ENCODE measurements around the gene MIAT. TPM values are rescaled to one million over a fixed set of nuclear protein-coding genes. Genes with fewer than 3 reads are reported as not detected.

MIAT gene
- total RNA-seq, 1 experiment from 2014 or later: 0.33 TPM

DNA sequence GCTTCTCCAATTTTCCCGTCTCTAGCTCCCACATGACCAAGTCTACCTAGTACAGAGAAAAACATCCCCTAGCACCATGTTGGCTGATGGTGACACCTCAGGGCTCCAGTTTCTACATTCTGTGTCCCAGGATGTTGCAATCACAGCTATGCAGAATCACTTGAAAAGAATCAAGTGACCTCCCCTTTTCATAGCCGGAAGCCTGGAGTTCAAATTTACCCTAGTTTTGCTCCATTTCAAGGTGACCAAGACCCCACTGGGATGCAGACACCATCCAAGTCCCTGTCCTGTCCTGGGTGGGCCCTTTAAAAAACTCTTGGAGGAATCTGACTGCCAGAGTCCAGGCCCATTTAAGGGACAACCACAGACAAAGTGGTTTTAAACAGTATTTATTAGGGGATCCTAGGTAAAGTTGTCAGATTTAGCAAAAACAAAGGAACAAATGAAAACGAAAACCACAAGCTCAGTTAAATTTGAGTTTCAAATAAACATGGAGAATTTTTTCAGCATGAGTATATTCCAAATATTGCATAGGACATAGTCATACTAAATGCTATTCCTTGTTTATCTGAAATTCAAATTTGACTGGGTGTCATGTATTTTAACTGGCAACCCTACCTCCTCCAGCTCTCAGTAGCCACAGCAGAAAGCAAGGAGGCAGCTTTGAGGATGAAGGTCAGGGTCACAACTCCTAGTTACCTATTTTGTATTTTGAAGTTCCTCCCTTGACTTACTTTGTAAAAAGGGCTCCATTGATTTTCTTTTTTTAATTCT lies 52.4 kb downstream of the MIAT start:
- DNase-seq (ENCODE audit: low read depth, low spot score): no peak
- Histone ChIP-seq H3K4me1 (ENCODE audit: control insufficient read depth, insufficient read depth, low read length) (no peaks in the 10 kb centered on the region), H3K9me3 (ENCODE audit: control insufficient read depth, insufficient read depth, low read depth, low read length) (no peaks in the 10 kb centered on the region), H3K27ac (ENCODE audit: low read length) (no peak overlapping the region), H3K27me3 (ENCODE audit: control insufficient read depth, insufficient read depth, low read length) (no peaks in the 10 kb centered on the region), H3K36me3 (ENCODE audit: control insufficient read depth, insufficient read depth, low read length) (no peaks in the 10 kb centered on the region), H3K4me3 (ENCODE audit: low read depth in 2 of 2, low read length in 2 of 2) (no peak overlapping the region)
- in situ Hi-C loops (cut with HindIII; ENCODE audit: low pct_unique_long_range_greater_than_20kb, low sequenced_read_pairs): no loop called here
- POLR2A ChIA-PET: interaction anchor here (0.6 kb wide), 1 partner anchor 268 kb away, joined by 3 read pairs; no protein-coding TSS in a partner anchor
- intact Hi-C loops (cut with micrococcal nuclease; ENCODE audit: unreplicated experiment): no loop called here
- BruUV-seq (replicated peaks): no TSS peak
- CTCF ChIA-PET: interaction anchor here (0.7 kb wide), 1 partner anchor 189 kb away, joined by 3 read pairs; no protein-coding TSS in a partner anchor
- TF ChIP-seq POLR2AphosphoS5 (IDR thresholded peaks at IDR 0.05; ENCODE audit: low read depth, low read length) (no peak), SIN3A (IDR thresholded peaks at IDR 0.05; ENCODE audit: borderline replicate concordance, insufficient read depth, low read depth, low read length) (no peak), TCF7L2 (IDR thresholded peaks at IDR 0.05; ENCODE audit: low read depth, low read length) (no peak), REST (IDR thresholded peaks at IDR 0.05; ENCODE audit: insufficient read depth in 1 of 2, low read depth in 2 of 2, low read length in 1 of 2) (no peak)
- TF ChIP-seq, protein P1, sequence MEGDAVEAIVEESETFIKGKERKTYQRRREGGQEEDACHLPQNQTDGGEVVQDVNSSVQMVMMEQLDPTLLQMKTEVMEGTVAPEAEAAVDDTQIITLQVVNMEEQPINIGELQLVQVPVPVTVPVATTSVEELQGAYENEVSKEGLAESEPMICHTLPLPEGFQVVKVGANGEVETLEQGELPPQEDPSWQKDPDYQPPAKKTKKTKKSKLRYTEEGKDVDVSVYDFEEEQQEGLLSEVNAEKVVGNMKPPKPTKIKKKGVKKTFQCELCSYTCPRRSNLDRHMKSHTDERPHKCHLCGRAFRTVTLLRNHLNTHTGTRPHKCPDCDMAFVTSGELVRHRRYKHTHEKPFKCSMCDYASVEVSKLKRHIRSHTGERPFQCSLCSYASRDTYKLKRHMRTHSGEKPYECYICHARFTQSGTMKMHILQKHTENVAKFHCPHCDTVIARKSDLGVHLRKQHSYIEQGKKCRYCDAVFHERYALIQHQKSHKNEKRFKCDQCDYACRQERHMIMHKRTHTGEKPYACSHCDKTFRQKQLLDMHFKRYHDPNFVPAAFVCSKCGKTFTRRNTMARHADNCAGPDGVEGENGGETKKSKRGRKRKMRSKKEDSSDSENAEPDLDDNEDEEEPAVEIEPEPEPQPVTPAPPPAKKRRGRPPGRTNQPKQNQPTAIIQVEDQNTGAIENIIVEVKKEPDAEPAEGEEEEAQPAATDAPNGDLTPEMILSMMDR (IDR thresholded peaks at IDR 0.05): no peak
- no peak for ATAC-seq

DNA sequence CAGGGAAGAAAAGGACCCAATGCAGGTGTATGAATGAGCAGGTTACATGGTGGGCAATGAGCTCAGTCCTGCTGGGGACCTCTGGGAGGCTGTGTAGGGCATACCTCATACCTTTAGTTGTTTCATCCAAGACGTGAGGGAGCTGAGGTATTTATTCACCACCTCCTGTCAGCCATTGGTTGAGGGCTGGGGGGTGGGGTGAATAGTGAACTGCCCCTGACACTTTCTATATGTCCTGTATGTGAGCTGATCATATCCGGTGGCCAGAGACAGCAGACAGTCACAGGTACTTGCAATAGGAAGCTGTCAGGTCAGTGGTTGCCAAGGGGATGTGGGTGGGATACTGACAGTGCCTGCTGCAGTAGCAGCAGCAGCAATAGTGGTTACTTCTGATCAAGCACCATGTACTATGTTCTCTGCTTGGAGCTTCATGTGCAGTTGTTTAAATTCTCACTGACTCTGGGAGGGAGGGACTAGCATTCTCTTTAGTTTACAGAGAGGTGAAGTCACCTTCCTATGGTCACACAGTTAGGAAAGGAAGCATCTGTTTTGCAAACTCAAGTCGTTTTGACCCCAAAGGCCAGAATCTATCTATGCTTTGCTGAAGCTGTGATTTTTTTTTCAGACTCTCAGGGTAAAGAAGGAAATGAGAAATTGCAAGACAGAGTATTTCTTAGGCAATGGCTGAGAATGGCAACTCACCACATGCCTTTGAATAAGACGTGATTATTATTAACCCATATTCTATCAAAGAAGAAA lies 54.0 kb downstream of the MIAT start:
- POLR2A ChIA-PET: no interaction called here
- DNase-seq (ENCODE audit: low read depth, low spot score) (no peak), ATAC-seq (no peak)
- TF ChIP-seq TCF7L2 (IDR thresholded peaks at IDR 0.05; ENCODE audit: low read depth, low read length) (no peak), POLR2AphosphoS5 (IDR thresholded peaks at IDR 0.05; ENCODE audit: low read depth, low read length) (no peak), SIN3A (IDR thresholded peaks at IDR 0.05; ENCODE audit: borderline replicate concordance, insufficient read depth, low read depth, low read length) (no peak), REST (IDR thresholded peaks at IDR 0.05; ENCODE audit: insufficient read depth in 1 of 2, low read depth in 2 of 2, low read length in 1 of 2) (no peak)
- TF ChIP-seq, protein P1 (IDR thresholded peaks at IDR 0.05): no peak
- CTCF ChIA-PET: no interaction called here
- Histone ChIP-seq H3K4me1 (ENCODE audit: control insufficient read depth, insufficient read depth, low read length) (no peaks in the 10 kb centered on the region), H3K27ac (ENCODE audit: low read length) (no peak overlapping the region), H3K36me3 (ENCODE audit: control insufficient read depth, insufficient read depth, low read length) (no peaks in the 10 kb centered on the region), H3K27me3 (ENCODE audit: control insufficient read depth, insufficient read depth, low read length) (no peaks in the 10 kb centered on the region), H3K9me3 (ENCODE audit: control insufficient read depth, insufficient read depth, low read depth, low read length) (no peaks in the 10 kb centered on the region), H3K4me3 (ENCODE audit: low read depth in 2 of 2, low read length in 2 of 2) (no peak overlapping the region)
- in situ Hi-C loops (cut with HindIII; ENCODE audit: low pct_unique_long_range_greater_than_20kb, low sequenced_read_pairs): no loop called here
- BruUV-seq (replicated peaks): no TSS peak
- intact Hi-C loops (cut with micrococcal nuclease; ENCODE audit: unreplicated experiment): no loop called here
